ENCODE results near the gene PIGU. TPM values are rescaled to one million over a fixed set of nuclear protein-coding genes. Genes with fewer than 3 reads are reported as not detected.

PIGU gene
- total RNA-seq, 4 donors from 2014 or later = 12.8 to 14.1 (median 13.7) TPM

DNA sequence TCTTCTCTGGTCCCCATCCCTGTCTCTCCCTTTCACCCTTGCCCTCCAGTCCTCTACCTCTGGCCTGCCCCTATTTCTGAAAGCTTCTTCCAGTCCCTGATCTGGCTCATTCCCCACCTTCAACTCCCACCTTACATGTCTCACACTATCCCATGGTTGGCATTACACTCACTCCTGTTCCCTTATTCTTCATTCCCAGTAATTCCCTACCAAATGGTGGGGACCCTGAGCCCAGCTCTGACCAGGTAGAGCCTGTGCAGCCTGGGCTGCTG, 33.6 kb upstream of the PIGU start:
- peaks cover 0 to 17% of the 10 kb centered on the region in 2 donors for H3K36me3 ChIP-seq
- peaks cover 32 to 45% of the 10 kb centered on the region in 2 donors for H3K4me1 ChIP-seq
- H3K27ac ChIP-seq = peak overlapping the region; percentile 94 to 100 (median 95)
- DNase-seq (no peak), ATAC-seq (no peak)
- in situ Hi-C loops (cut with MboI; ENCODE audit: low sequenced_read_pairs in 4 of 4) (loop anchor here in 1 of 4 donors (5.0 to 25.0 kb wide), 2 partner anchors 38 to 173 kb away; no protein-coding TSS in a partner anchor), intact Hi-C loops (cut with DNase I; ENCODE audit: low total_unique reads) (no loop called here)
- no peaks in the 10 kb centered on the region for H3K27me3 ChIP-seq
- peak overlapping the region; percentile 45 to 75 (median 72) for H3K4me3 ChIP-seq
- H3K9me3 ChIP-seq = no peaks in the 10 kb centered on the region
- TF ChIP-seq, protein P1, sequence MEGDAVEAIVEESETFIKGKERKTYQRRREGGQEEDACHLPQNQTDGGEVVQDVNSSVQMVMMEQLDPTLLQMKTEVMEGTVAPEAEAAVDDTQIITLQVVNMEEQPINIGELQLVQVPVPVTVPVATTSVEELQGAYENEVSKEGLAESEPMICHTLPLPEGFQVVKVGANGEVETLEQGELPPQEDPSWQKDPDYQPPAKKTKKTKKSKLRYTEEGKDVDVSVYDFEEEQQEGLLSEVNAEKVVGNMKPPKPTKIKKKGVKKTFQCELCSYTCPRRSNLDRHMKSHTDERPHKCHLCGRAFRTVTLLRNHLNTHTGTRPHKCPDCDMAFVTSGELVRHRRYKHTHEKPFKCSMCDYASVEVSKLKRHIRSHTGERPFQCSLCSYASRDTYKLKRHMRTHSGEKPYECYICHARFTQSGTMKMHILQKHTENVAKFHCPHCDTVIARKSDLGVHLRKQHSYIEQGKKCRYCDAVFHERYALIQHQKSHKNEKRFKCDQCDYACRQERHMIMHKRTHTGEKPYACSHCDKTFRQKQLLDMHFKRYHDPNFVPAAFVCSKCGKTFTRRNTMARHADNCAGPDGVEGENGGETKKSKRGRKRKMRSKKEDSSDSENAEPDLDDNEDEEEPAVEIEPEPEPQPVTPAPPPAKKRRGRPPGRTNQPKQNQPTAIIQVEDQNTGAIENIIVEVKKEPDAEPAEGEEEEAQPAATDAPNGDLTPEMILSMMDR (IDR thresholded peaks at IDR 0.05 in 4 of 5, conservative IDR thresholded peaks at IDR 0.05 in 1 of 5) = no peak
- no peak for TF ChIP-seq POLR2A (IDR thresholded peaks at IDR 0.05)

DNA sequence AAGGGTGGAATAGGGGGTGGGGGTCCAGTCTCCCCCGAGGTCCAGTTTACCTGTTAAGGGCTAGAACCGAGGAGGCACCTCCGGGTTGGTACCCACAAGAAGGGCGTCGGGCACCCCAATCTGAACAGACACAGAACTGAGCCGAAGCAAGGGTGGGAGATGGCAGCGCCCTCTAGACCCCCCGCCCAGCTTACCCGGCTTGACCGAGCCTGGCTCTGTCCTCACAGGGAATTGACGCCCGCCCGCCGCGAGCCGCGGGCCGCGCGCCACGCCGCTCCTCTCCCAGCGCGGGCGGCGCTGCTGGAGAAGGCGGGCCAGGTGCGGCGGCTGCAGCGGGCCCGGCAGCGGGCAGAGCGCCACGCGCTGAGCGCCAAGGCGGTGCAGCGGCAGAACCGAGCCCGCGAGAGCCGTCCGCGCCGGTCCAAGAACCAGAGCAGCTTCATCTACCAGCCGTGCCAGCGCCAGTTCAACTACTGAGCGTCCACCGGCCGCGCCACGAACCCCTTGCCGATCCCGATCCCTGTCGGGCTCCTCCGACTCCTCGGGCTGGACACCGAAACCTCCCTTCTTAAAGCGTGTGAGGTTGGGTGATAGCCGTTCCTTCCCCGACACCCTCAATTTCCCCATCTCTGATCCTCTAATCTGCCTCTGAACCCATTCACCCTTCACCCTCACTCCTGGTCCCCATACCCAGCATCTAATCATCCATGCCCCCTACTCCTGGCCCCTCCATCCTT, 33.1 kb upstream of the PIGU start:
- Histone ChIP-seq H3K36me3 (peaks cover 0 to 12% of the 10 kb centered on the region in 2 donors), H3K9me3 (no peaks in the 10 kb centered on the region), H3K4me3 (peak overlapping the region; percentile 52 to 75 (median 72)), H3K4me1 (peaks cover 37 to 50% of the 10 kb centered on the region in 2 donors), H3K27ac (peak overlapping the region; percentile 94 to 100 (median 95)), H3K27me3 (no peaks in the 10 kb centered on the region)
- ATAC-seq (peak; percentile 51 to 64), DNase-seq (peak; percentile 44 to 80)
- intact Hi-C loops (cut with DNase I; ENCODE audit: low total_unique reads) (loop anchor here (1.0 to 5.0 kb wide), 3 partner anchors 26 to 407 kb away; partner anchors contain the start of gene AHCY), in situ Hi-C loops (cut with MboI; ENCODE audit: low sequenced_read_pairs in 4 of 4) (loop anchor here in 1 of 4 donors (5.0 to 25.0 kb wide), 2 partner anchors 38 to 173 kb away; no protein-coding TSS in a partner anchor)
- no peak for TF ChIP-seq POLR2A (IDR thresholded peaks at IDR 0.05)
- TF ChIP-seq, protein P1 (IDR thresholded peaks at IDR 0.05 in 4 of 5, conservative IDR thresholded peaks at IDR 0.05 in 1 of 5) = peak in 2 of 5 experiments; percentile 15 to 26

DNA sequence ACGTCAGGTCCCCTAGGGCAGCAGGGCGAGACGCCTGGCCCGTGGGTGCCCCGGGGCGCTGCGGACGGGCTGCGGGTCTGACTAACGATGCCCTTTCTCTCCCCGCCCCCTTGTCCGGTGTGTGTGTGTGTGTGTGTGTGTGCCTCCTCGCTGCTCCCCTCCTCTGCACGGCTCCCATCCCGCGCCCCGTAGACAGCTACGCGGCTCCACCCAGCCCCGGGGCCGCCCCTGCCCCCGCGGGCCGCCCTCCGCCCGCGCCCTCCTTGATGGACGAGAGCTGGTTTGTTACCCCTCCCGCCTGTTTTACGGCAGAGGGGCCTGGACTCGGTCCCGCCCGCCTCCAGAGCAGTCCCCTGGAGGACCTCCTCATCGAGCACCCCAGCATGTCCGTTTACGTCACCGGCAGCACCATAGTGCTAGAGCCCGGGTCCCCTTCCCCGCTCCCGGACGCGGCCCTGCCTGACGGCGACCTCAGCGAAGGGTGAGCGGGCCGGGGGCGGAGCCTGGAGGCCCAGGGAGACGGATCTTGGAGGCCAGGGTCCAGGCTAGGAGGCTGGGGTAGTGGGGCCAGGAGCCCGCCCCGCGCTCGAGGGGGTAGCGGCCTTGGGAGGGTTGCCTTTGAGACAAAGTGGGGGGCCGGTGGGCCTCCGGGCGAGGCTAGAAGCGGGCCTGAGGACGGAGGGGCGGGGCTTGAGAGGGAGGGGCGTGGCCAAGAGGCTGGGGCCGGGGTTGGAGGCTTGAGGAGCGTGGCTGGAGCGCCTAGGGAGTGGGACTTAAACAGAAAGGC, 32.3 kb upstream of the PIGU start:
- TF ChIP-seq POLR2A (IDR thresholded peaks at IDR 0.05) = peak in 1 of 2 donors; percentile 5
- TF ChIP-seq, protein P1 (IDR thresholded peaks at IDR 0.05 in 4 of 5, conservative IDR thresholded peaks at IDR 0.05 in 1 of 5) = no peak
- in situ Hi-C loops (cut with MboI; ENCODE audit: low sequenced_read_pairs in 4 of 4) = loop anchor here in 1 of 4 donors (25.0 kb wide), 1 partner anchor 172 kb away; no protein-coding TSS in a partner anchor
- peak overlapping the region; percentile 52 to 75 (median 72) for H3K4me3 ChIP-seq
- ATAC-seq (peak; percentile 71 to 76), DNase-seq (peak; percentile 68 to 83)
- H3K36me3 ChIP-seq = peaks cover 0 to 6% of the 10 kb centered on the region in 2 donors
- H3K9me3 ChIP-seq = no peaks in the 10 kb centered on the region
- peak overlapping the region; percentile 94 to 100 (median 95) for H3K27ac ChIP-seq
- H3K4me1 ChIP-seq = peaks cover 41 to 53% of the 10 kb centered on the region in 2 donors
- H3K27me3 ChIP-seq = no peaks in the 10 kb centered on the region
- intact Hi-C loops (cut with DNase I; ENCODE audit: low total_unique reads) = loop anchor here (1.0 to 5.0 kb wide), 3 partner anchors 27 to 406 kb away; partner anchors contain the start of gene AHCY

DNA sequence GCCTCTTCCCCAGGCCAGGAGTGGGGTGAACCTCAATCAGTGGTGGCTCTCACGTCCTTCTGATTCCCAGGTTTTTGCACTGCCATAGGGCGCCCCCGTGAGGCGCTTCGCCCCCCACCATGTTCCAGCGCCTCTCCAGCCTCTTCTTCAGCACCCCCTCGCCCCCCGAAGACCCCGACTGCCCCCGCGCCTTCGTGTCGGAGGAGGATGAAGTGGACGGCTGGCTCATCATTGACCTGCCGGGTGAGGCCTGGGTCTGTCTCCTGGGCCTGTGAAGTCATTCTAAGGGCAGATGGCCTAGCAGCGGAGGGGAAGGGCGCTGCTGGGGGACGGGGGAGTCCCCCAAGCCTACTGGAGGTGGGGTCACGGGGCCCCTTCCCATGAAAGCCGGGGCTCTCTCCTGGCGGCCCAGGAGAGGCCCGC, 31.7 kb upstream of the PIGU start:
- DNase-seq (peak in 1 of 2 donors; percentile 37), ATAC-seq (no peak)
- peak overlapping the region; percentile 94 to 100 (median 95) for H3K27ac ChIP-seq
- H3K9me3 ChIP-seq = no peaks in the 10 kb centered on the region
- no peaks in the 10 kb centered on the region for H3K27me3 ChIP-seq
- TF ChIP-seq, protein P1 (IDR thresholded peaks at IDR 0.05 in 4 of 5, conservative IDR thresholded peaks at IDR 0.05 in 1 of 5) = peak in 3 of 5 experiments; percentile 31 to 62 (median 46)
- TF ChIP-seq POLR2A (IDR thresholded peaks at IDR 0.05) = no peak
- H3K36me3 ChIP-seq = peaks cover 0 to under 1% of the 10 kb centered on the region in 2 donors
- in situ Hi-C loops (cut with MboI; ENCODE audit: low sequenced_read_pairs in 4 of 4) = loop anchor here in 1 of 4 donors (25.0 kb wide), 1 partner anchor 171 kb away; no protein-coding TSS in a partner anchor
- peak overlapping the region; percentile 52 to 75 (median 72) for H3K4me3 ChIP-seq
- peaks cover 35 to 53% of the 10 kb centered on the region in 2 donors for H3K4me1 ChIP-seq
- intact Hi-C loops (cut with DNase I; ENCODE audit: low total_unique reads) = loop anchor here (1.0 to 5.0 kb wide), 4 partner anchors 28 to 406 kb away; partner anchors contain the start of gene AHCY

Measured in gastrocnemius medialis (tissue), 4 donors.